CD4-positive, alpha-beta T cell treated with Interleukin-17A for 4 hours (primary cell): Measurements from ENCODE around the gene LRRC10.
A peak's percentile ranks its signal among the peaks of the same experiment; 100 is the strongest.

Experiments used
- DNase-seq: peaks from one replicate; pipeline ENCODE4 v3.0.0-alpha.2; 2020; ENCODE audit warnings: mixed read lengths

Gene LRRC10, protein sequence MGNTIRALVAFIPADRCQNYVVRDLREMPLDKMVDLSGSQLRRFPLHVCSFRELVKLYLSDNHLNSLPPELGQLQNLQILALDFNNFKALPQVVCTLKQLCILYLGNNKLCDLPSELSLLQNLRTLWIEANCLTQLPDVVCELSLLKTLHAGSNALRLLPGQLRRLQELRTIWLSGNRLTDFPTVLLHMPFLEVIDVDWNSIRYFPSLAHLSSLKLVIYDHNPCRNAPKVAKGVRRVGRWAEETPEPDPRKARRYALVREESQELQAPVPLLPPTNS

DNA sequence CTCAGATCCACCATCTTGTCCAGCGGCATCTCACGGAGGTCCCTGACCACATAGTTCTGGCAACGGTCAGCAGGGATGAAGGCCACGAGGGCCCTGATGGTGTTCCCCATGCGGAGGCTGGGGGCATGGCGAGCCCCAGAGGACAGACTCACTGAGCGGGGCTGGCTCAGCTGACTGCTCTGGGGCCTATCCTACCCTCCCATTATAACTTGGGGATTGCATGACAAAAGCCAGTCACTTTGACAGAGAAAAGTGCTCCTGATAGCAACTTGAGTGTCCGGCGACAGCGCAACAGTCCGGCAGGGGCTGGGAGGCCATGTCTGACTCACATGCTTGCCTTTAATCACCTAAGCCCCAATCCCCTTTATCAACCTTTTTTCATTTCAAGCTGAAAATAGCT is at the start of gene LRRC10:
Gene LRRC10 (minus strand): TSS at position 179 of the 400 bp plus-strand sequence. CDS start 69 bp downstream, at position 110.
- no peak for DNase-seq

DNA sequence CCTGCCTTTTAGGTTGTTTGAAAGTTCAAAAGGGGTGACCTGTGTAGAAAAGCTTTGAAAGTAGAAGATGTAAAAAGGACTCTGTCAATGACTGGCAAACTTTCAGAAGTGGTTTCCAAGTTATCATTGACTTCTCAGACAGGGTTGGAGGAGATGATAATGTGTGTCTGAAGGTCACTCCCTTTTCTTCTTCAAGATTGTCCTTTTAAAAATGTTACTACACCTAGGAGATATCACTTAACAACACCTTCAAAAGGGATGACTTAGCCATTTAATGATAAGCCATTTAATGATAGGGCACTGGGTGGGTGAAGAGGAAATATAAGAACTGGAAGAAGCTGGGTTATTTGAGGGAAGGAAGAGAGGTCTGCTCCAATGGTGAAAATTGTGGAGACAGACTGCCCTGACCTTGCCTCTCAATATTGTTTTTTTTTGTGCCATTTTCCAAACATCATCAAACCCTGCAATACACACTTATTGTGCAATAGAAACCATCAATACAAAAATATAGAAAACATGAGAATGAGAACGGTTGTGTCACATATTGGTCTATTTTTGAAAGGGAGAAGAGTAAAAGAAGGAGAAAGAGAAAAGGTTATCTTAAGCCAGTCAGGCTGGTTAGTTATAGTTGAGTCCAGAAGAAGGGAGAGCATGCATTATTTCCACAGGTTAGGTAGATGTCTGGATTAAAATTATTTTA is 49.6 kb upstream of the LRRC10 start:
- DNase-seq: no peak

DNA sequence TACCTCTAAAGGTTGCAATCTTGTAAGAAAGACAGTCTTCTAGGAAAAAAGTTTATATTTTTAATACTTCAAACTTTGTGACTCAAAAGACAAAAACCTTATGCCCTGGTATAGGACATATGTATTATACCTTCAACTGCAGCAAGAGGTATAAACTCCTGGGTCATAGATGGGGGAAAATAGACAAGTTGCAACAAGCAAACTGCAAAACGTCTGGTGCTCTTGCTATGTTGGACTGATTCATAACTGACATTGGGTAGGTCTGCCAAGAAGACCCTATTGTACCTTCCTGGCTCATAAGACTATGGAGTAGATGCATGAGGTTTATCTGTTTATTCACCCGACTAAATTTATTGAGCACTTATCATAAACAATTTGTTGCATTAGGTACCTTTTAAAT is 47.5 kb upstream of the LRRC10 start:
- no peak for DNase-seq

DNA sequence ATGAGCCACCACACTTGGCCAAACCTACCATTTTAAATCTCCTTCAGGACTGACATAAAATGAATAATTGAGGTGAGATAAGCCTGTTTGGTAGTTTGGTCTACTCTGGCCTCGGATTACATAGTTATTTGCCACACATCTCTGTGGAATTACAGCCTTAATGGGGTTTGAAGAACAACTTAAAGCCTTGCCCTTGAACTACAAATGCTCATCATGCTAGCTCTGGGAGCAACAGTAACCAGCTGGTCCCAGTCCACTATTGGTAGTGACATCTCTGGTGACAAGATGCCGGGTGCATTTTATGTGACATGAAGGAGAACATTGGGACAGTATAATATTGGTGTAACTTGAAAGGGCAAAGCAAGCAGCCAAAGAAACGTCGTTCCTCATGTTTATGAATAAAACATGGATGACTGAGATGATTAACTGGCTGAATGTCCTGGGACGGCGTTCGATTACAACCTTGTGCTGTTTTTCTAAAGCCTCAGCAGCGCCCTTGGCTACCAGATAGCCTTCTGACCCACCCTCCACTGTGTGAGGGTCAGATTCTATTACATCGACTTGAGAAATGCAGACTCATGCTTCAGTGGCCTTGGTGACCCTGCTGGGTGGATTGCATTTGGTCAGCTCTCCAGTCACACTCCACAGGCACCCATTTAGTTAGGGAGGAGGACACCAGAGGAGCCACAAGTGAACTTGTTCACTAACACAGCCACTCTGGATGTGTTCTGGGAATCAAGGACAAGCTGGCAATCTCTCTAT is 46.9 kb upstream of the LRRC10 start:
- DNase-seq: no peak

DNA sequence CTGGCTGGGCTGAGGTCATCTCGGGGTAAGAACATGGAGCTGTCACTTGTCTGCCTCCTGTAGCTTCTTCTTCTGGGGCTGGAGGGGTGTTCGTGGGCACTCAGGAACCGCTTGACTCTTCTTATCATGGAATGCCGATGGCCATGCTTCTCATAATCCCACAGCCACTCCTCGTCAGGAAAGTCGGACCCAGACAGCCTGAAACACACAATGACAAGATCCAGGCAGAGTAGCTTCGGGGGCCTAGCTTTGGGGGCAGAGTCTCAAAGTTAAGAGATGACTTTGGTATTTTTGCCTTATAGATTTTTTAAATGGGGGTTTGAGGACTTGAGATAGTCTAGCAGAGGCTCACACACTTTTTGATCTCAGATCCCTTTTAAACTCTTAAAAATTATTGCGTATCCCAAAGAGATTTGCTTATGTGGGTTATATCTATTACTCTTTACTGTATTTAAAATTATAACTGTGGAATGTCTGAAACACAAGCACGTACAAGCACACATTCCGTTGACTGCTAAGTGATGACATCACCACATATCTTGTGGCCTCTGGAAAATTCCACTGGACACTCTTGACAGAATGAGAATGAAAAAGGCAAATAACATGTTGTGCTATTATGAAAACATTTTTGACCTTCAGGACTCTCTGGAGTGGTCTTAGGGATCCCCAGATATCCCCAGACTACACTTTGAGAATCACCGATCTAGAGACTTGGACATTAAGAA is 45.1 kb upstream of the LRRC10 start:
- no peak for DNase-seq

DNA sequence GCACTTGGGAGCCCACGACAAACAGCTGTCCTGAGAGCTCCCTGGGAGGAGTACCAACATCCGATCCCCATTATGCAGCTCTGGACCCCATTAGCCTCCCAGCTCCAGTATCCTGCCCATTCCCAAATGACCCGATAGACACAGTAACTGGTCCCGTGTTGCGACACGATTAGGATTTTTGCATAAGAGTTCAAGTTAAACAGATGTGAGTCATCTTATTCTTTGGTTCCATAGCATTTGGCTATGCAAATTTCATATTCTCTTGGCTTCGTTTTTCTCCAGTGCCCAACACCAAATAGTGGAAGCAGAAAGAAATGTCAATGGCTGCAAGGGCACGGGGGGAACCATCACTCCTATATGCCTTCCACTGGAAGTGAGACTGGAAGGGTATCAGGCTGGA is 43.0 kb upstream of the LRRC10 start:
- DNase-seq: no peak

DNA sequence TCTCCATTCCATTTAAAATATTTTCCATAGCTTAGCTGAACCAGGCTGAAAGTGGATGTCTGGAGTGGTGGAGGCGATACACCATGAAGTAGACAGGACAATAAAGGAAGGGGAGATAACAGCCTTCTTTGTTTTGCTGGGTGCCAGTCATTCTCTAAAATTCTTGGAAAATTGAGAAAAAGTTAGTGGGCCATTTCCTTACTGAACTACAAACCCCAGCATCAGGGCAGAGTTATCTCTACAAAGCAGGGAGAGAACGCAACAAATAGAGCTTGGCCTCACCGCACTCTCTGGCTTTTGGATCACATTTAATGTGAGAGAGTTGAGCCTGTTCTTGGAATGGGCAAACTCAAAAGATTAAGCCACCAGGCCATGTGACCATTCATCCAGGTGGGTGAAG is 41.2 kb upstream of the LRRC10 start:
- no peak for DNase-seq

DNA sequence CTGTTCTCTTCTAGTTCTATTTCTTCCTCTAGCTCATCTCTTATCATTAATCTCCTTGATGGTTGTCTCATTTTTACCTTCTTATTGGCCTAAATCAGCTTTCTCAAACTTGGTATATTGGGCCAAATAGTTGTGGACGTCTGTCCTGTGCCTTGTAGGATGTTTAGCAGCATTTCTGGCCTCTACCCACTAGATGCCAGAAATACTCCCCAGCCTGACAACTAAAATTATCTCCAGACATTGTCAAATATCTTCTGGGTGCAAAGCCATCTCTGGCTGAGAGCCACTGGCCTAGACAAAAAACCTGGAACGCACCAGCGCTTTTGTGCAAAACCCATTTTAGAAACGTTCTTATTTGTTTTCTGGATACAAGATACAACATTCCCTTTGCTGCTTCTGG is 38.8 kb upstream of the LRRC10 start:
- no peak for DNase-seq

DNA sequence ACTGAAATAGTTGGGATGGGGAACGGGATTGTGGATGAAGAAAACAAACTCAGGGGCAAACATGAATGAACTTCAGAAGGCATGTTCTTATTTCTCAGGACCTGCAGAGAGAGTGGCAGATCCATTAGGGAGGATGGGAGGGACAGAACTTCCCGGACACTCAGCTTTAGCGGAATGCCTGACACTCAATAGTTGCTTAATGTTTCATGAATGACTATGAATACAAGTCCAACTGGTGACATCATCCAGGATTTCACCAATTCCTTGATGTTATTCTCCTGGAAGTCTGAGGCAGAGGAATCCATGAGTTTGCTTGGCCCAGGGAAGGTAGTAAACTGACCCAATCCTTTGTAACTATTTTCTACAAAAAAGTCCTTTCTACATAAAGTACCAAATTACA is 37.8 kb upstream of the LRRC10 start:
- no peak for DNase-seq

DNA sequence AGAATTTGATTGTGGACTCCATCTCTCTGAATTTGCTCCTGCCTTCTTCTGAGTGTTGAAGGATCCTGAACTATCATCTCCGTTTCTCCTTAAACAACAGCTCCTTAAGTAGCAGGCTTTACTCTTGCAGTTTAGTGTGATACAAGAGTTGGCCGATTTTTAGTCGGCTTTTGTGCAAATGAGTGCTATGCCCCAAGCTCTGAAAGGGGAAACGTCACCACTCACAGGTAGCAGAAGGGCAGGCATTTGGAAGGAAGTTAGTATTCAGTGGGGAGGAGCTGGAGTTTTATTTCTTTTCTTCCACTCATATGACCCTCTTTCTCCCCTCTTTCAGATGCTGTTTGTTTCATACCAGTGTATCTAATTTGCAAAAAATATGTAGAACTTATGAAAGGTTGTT is 36.5 kb upstream of the LRRC10 start:
- DNase-seq: no peak

DNA sequence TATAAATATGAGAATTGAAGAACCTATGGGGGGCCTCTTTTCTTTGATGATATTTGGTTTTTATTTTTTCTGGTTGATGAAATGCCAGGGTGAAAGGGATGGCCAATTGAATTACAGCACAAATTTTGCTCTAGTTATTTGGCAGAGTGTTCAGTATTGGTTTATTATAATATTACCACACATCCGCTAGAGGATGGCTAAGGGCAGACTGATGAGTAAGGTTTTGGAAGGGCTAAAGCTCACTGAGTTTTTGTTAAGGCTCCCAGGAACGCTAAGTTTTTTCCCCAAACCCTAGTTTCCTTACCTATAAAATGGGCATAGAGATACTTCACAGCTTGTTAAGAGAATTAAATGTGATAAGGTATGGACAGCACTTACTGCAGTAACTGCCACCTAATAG is 34.3 kb upstream of the LRRC10 start:
- DNase-seq: no peak

DNA sequence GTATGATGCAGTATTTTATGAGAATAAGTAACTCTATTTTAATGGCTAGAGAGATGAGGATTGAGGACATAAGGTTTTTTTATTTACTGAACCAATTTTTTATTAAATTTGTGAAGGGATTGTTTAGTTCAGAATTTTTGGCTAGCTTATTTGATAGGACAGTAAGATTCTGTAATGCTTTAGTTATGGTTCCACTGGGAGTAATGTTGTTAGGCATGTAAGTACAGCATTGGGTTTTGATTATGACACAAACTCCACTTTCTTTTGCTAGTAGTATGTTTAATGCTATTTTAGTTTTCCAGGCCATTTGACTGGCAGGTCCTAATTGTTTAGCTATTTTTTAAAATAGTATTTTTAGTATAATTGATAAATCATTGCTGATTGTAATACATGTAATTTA is 33.8 kb upstream of the LRRC10 start:
- no peak for DNase-seq

DNA sequence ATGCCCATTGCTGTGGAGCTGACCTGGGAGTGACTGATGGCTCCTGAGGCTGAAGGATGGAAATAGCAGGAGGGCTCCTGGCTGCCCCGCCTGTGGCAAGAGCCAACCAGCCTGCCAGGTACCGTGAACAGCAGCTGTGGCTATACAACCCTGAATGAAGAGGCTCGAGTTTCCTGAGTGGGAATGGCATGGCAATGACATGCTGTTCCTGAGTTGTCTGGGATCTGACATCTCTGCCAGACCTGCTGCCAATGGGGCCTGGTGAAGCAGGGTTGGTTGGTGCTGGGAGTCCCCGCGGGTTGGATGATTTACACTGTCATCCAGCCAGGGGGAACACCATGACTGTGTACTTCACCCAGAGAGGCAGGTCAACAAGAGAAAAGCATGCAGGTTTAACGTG is 31.8 kb upstream of the LRRC10 start:
- DNase-seq: no peak

DNA sequence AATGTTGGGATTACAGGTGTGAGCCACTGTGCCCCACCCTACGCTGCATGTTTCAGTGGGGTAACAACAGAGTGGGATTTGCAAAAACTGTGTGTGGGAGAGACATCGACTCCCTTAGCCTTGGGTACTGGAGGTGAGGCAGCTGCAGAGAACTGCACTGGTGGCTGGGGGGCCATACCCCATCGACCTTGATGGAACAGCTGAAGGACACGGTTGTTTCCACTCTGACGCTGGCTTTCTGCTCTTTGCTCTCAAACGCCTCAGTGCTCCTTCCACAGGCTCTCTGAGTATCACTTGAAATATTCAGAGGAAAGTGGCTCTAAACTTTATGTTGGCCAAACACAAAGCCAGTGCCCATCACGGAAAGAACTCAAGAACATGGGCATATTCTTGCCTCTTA is 30.8 kb upstream of the LRRC10 start:
- DNase-seq: no peak

DNA sequence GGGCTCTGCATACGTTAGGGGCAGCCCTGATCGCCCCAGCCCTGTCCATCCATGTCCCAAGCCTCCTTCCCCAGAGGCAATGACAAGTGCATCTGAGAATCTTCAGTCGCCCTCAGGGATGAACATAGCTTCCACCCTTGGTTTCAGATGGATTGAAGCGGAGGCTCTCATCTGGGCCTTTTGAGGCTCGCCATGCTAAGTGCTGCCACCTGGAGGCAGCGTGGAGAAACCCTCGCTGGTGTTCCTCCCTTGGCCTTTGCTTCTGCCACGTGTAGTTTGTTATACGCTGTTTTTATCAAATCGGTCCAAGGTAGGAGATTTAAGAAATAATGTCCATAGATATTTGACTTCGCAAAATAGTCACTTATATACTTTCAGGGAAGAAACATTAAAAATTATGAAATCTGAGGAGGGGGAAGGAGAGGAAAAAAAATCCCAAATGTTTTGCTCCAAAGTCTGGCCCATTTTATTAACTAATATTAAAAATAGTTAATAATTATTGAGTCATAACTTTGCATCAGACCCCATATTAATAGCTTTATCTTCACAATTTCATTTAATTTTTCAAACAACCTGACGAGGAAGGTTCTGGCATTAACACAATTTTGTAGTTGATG is 28.8 kb upstream of the LRRC10 start:
- DNase-seq: peak; percentile 70

DNA sequence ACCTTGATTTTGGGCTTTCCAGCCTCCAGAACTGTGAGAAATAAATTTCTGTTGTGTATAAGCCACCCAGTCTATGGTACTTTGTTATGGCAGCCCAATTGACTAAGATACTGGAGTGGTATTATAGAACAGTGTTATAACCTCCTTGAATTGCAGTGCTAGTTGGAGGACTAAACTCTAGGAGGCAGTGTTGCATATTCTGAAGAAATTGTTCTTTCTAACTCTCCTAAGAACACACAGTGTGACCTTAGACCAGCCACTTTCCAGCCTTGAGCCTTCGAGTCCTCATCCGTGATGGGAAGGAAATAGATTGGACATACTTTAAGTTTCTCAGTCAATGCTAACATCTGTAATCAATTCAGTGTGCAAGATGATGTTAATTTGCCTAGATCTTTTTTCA is 22.4 kb upstream of the LRRC10 start:
- DNase-seq: no peak

DNA sequence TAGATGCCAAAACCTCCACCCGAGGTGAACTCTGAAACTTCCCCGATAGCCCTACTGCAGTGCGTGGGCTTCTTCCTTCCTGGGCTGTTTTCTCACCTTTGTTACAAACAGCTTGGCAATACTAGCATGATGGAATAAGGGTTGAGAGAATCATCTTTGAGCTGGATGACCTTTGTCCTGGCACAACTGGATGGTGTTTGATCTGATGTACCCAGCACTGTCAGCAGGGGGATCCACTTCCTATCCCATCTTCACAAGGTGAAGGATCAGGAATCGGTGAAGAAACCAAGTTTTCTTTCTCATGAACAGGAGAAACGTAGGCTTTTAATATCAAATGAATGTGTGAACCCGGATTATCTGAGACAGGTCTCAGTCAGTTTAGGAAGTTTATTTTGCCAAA is 19.5 kb upstream of the LRRC10 start:
- no peak for DNase-seq

DNA sequence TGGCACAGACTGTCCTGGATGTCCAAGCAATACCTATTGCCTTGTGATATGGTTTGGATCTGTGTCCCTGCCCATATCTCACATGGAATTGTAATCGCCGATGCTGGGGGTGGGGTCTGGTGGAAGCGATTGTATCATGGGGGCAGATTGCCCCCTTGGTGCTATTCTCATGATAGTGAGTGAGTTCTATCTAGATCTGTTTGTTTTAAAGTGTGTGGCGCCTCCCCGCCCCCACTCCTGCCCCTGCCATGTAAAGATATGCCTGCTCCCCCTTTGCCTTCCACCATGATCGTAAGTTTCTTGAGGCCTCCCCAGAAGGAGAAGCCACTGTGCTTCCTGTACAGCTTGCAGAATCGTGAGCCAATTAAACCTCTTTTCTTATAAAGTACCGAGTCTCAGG is 16.8 kb upstream of the LRRC10 start:
- no peak for DNase-seq

DNA sequence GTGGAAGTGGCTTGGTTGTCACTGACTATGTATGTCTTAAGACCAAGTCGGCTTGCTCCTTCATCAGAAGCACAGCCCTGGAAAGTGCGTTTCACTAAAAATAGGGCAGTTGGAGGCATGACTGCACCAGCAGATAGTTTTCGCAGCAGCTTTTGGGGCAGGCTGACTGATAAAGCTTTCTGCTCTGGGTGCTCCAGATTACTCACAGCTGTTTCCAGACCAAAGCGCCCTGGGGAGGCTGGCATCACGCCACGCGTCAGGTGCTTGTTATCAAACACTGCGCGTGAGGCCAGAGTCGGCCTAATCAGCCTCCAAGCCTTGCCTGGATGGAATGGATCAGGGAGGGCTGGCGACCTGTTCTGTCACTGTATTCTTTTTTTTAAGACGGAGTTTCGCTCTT is 13.3 kb upstream of the LRRC10 start:
- no peak for DNase-seq

DNA sequence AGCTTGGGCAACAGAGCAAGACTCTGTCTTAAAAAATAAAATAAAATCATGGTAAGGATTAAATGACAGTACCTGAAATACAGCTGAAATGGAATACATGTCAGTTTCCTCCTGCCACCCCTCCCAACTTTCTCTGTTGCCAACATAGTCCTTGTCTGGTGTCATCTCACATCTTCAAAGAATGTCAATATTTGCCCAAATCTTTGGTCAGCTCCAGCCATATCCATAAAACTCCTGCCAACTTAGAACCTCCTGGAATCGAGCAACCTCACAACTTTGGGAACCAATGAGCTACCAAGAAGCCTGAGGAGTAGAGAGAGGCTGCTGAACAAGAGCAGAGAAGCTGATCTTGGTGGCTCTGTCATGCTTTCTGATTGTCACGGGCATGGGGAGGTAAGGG is 10.8 kb upstream of the LRRC10 start:
- DNase-seq: no peak

DNA sequence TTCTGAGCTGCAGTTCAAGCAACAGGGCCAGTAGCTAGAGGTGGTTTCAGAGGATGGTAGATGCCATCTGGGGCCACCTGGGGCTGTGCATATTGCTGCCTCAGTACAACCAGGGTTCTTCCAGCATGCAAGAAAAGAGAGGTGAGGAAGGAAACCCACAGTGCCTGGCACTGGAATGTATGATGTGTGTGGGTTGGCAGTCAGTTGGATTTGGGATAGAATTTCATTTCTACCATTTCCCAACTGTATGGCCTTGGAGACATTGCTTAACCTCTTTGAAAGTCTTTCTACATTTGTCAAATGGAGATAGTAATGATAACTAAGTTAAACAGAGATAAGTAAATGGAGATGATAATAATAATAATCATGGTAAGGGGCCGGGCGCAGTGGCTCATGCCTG is 10.2 kb upstream of the LRRC10 start:
- DNase-seq: no peak

DNA sequence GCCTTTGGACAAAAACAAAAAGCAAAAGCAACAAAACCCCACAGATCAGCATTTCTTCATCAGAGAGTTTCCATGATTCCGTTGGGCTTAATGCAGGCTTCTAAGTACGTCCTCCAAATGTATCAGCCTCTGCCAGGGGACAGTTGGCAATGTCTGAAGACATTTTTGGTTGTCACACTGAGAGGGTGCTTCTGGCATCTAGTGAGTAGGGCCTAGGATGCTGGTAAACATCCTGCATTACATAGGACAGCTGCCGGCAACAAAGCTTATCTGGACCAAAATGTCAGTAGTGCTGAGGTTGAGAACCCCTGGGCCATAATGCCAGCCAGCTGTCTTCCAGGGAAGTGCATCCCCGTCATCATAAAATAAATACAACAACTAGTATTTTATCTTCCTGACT is 9.4 kb upstream of the LRRC10 start:
- DNase-seq: no peak

DNA sequence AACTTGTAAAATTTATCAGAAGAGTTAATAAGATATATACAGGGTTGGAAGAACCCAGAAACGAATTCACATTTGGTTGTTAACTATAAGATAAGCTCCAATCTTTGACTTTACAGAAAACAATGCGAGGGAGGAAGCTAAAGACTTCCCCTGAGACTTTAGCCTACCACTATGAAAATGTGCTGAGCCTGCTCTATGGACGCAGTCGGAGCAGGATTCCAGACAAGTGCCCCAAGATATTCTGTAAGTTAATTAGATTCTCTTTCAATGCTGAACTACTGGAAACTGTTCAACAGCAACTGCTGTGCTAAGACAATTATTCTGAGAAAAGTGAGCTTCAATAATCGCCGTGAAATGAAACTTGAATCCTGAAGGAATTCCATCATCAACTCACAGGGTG is 8.3 kb upstream of the LRRC10 start:
- DNase-seq: no peak
